ENCODE results near the gene PPP1R11.

Gene PPP1R11

GRCh38 chr6:30062471-30063178 is 4.4 kb upstream of the PPP1R11 start:
- no peak for DNase-seq

DNA sequence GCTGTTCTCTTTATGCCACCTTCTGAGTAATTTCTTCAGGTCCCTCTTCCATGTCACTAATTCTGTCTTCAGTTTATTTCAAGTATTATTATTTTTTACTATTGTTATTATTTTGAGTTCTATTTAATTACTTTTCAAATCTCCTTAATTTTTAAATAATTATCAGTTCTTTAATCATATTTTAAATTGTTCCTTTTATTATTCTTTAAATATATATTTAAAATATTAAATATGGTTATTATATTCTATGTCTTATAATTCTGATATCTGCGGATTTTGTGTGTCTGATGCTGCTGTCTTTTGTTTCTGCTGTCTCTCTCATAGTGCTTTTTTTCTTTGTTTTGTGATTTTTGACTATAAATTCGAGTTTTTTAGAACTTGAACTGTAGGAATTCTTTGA is 3.7 kb upstream of the PPP1R11 start:
- DNase-seq, result no peak

GRCh38 chr6:30066082-30066481 is 916 bp upstream of the PPP1R11 start:
- DNase-seq, result no peak

DNA sequence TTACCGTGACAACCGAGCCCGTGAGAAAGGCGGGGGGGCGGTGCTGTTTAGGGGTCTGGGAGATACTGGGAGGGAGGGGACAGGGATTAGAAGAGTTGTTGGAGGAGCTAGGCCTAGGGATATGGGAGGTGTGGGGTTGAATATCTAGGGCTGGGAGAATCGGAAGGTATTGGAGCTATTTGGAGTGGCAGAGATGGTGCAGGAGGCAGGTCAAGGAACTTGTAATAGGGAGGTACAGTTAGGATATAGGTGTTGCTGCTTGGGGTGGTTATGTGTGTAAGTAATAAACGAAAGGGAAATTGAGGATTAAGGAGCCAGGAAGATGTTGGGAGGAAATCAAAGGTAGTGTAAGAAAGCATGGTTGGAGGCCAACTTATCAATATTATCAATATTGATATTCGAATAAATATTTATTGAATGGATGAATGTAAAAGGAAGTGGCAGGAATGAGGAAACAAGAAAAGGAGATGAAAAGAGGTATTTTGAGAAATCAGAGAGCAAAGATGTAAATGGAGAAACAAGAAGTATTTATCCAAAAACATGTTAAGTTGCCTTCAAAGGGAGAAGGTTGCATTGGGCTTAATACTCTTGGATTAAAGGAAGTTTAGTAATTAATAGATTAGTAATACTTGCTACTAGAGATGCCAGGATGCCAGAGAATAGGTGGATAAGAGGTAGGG is 602 bp downstream of the PPP1R11 start:
- DNase-seq, result no peak

GRCh38 chr6:30071081-30071818 is 4.3 kb downstream of the PPP1R11 start:
- no peak for DNase-seq

- no peak for DNase-seq
Observed at GRCh38 chr6:30071858-30072257, 4.9 kb downstream of the PPP1R11 start.

GRCh38 chr6:30073489-30074235 is 6.7 kb downstream of the PPP1R11 start:
- no peak for DNase-seq

GRCh38 chr6:30074331-30075093 is 7.5 kb downstream of the PPP1R11 start:
- DNase-seq, result no peak

GRCh38 chr6:30075094-30075789 is 8.2 kb downstream of the PPP1R11 start, which contains the start of gene RNF39:
TSS of gene RNF39 (minus strand) at chr6:30075769. CDS start at chr6:30075585, 184 bp downstream.
- DNase-seq, result no peak

- DNase-seq, result no peak
Observed at GRCh38 chr6:30075790-30076732, 9.1 kb downstream of the PPP1R11 start.

- no peak for DNase-seq
Observed at GRCh38 chr6:30077218-30077617, 10.2 kb downstream of the PPP1R11 start.

DNA sequence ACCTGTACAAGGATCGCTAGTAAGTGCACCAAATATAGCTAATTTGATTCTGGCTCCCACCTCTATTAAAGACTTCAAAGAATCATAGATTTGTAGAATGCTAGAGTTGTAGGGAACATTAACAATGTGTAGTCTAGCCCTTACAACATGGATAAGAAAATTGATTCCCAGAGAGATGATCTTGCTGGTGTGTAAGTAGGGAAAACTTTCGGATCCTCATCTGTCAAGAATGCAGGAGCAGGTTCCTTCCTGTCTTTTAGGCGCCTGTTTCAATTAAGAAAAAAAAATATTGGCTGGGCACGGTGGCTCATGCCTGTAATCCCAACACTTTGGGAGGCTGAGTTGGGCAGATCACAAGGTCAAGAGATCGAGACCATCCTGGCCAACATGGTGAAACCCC is 20.9 kb downstream of the PPP1R11 start:
- no peak for DNase-seq

DNA sequence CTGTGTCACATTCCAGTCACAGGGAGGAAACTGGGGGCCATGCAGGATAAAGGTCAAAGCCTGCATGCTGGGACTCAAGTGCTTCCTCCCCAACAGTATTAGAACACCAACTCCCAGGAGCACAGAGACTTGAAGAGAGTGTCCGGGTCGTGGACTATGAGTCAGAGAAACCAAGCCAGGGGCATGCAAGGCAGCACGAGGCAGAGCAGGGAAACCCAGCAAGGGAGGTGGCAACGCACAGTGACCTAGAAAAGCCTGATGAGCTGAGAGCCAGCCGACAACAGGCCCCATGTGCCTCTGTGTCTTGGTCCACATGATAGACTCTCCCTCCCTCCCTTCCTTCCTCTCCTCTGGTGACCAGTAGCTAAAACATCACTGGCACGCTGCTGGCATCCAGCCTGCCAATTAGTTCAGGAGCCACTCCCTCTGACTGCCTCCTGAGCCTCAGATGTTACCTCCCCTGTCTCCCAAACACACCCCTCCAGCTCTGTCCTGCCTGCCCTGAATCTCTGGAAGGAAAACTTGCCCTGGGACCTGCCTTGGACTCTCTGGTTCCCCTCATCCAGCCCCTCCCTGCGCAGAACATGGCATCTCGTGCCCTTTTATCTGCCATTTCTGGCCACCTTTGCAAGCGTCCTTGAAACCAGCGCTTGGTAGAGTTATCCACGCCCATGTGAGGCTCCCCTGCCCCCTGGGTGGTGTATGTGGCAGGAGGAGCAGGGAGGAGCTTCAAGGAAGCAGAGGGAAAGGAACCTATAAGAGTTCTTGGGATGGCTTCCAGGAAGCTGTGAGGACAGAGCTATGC is 24.8 kb downstream of the PPP1R11 start:
- DNase-seq, result no peak

DNA sequence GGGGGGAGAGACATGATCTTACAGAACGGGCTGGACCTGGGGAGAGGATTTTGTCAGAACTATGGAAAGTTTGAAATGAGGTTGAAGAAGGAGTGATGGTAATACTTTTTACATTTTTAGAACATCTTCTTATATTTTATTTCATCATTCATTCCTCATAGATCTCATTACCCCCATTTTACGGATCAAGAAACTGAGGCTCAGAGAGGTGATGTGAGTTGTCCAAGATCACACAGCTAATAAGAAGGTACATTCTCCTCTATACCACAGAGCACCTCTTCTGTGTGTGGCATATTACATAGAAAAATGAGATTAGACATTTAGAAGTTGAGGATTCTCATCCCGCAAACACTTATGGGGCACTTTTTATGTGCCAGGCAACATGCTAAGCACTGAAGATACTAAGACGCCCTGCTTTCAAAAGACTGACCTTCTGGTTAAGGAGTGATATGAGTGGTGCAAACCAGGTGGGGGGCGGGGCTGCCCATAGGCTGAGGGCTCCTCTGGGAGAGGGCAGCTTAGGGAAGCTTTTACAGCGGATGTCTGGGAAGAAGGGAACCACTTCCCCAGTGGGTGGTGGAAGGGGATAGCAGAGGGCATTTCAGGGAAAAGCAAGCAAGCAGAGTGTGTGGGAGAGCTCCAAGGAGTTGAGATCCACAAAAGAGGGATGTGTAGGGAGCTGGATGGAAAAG is 26.0 kb downstream of the PPP1R11 start:
- no peak for DNase-seq

DNA sequence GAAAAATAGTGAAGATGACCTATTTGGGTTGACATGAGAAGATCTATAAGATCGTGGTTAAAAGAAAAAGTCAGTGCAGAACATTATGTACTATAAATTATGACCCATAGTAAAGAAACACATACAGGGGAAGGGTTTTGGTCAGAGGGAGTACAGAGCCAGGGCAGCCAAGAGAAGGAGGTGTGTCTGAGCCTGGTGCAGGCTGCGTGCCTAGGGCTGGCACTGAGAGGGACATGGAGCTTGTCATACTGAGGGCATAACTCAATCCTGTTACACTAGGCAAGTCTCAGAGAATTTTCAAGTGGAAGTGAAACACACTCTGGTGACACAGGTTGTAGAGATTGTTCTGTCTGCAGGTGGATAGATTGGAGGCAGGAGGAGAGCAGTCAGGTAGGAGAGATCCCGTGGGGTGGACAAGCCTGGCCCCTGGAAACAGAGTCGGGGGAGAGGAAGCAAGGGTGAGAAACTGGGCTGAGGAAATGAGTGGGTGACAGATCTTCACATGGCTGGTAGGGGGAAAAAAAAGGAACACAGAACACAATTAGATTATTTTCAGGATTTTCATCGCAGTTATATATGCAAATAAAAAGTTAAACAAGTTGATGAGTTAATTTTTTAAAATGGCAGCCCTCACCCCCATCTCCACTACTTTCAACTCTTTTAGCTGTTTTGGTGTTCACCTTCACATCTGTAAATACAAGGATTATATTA is 27.1 kb downstream of the PPP1R11 start:
- no peak for DNase-seq

DNA sequence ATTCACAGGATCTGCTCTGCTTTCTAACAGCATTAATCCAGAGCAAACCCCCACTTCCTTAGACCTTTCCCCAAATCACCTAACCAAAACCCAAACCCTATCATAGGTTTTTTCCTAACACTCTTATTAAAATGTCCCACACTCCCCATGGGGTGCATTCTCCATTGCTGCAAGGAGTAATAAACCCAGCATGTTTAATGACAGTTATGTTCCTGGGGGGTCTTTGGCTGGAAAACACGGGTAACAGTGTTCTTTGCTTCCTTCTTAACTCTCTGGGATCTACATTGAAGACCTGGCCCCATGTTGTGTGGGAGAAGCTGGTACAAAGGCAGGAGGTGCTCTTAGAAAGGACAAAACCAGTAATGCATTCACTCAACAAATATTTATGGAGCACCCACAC is 29.8 kb downstream of the PPP1R11 start:
- DNase-seq, result no peak

DNA sequence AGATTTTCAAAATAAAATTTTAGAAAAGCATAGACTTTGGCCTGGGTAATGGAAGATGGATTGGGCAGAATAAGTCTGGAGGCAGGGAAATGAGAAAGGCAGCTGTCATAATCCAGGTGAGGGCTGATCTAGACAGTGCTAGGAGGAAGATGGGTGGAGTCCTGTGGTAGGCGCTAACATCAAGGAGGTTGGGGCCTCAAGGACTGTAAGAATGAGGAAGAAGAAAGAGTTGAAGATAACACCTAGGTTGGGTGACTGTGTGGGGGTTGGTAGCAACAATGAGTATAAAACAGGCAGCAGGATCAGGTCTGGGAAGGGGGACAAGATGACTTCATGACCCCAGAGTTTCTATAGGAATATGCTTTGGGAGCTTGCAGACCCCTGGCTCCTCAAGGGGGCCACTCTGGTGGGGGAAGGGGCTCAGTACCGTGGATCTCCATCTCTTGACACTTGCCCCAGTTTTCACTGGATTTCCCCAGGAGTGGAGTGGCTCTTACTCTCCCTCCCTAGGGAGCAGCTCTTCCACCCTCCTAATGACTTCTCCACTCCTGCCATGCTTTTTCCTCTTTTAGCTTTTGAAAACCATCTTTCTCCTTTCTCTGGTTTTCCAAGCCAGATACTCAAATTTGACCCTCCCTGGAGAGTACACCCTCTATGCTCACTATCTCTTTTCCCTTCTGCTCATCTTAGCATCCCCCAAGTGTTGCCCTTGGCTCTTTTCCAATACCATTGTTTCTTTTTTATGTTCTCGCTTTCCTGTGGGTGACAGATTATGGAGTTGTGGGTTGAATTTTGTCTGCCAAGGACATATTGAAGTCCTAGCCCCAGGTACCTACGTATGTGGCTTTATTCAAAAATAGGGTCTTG is 31.1 kb downstream of the PPP1R11 start:
- DNase-seq, result no peak

Data from GF-D8 (cell line).